ENCODE data around the gene GON4L.

The GON4L gene

GRCh38 chr1:155889566-155889965 lies 32.6 kb upstream of the GON4L start:
- H3K4me1 ChIP-seq (ENCODE audit: control insufficient read depth, insufficient read depth, low read length), result no peaks in the 10 kb centered on the region
- no peaks in the 10 kb centered on the region for H3K27me3 ChIP-seq (ENCODE audit: control insufficient read depth, insufficient read depth, low read length)
- no peaks in the 10 kb centered on the region for H3K9me3 ChIP-seq (ENCODE audit: control insufficient read depth, insufficient read depth, low read depth, low read length)
- H3K36me3 ChIP-seq (ENCODE audit: control insufficient read depth, insufficient read depth, low read length), result no peaks in the 10 kb centered on the region
- no peak overlapping the region for H3K9ac ChIP-seq (ENCODE audit: low read length)
- H3K27ac ChIP-seq (ENCODE audit: low read depth, low read length), result no peak overlapping the region
- no peak overlapping the region for H3K4me3 ChIP-seq (ENCODE audit: low read depth, low read length)

DNA sequence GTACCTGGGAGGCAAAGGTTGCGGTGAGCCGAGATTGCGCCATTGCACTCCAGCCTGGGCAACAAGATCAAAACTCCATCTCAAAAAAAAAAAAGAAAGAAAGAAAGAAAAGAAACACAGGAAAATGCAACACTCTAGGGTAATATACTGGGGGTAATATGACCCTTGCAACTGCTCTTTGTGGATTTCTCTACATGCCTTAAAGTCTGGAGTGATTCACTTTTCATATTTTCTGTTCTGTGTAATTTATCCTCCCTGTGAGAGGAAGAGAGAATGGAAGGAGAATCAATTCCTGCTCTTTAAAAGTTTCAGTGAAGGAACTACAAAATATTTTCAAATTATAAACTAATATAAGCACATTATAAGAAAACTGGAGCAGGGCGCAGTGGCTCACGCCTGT lies 31.5 kb upstream of the GON4L start:
- Histone ChIP-seq H3K4me3 (ENCODE audit: low read depth, low read length) (no peak overlapping the region), H3K36me3 (ENCODE audit: control insufficient read depth, insufficient read depth, low read length) (no peaks in the 10 kb centered on the region), H3K27ac (ENCODE audit: low read depth, low read length) (no peak overlapping the region), H3K9ac (ENCODE audit: low read length) (no peak overlapping the region), H3K9me3 (ENCODE audit: control insufficient read depth, insufficient read depth, low read depth, low read length) (no peaks in the 10 kb centered on the region), H3K4me1 (ENCODE audit: control insufficient read depth, insufficient read depth, low read length) (no peaks in the 10 kb centered on the region), H3K27me3 (ENCODE audit: control insufficient read depth, insufficient read depth, low read length) (no peaks in the 10 kb centered on the region)

DNA sequence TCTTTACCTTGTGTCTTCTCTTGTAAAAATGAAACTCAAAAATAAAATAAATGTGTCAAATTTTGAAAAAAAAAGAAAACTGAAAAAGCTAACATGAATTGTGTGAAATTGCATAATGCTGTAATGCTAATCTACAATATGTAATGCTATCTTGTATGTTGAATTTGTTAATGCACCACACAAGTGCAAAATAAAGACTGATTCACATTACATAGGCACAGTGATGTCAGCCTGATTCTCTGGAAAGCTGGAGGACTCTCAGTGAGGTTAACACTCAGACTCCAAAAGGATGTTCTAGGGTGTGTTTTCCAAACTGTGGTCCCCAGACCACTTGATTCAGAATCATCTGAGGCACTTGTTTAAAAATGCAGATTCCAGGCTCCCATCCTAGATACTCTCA lies 28.0 kb upstream of the GON4L start:
- Histone ChIP-seq H3K27me3 (ENCODE audit: control insufficient read depth, insufficient read depth, low read length) (no peaks in the 10 kb centered on the region), H3K9me3 (ENCODE audit: control insufficient read depth, insufficient read depth, low read depth, low read length) (no peaks in the 10 kb centered on the region), H3K27ac (ENCODE audit: low read depth, low read length) (no peak overlapping the region), H3K36me3 (ENCODE audit: control insufficient read depth, insufficient read depth, low read length) (no peaks in the 10 kb centered on the region), H3K4me1 (ENCODE audit: control insufficient read depth, insufficient read depth, low read length) (no peaks in the 10 kb centered on the region), H3K9ac (ENCODE audit: low read length) (no peak overlapping the region), H3K4me3 (ENCODE audit: low read depth, low read length) (no peak overlapping the region)

DNA sequence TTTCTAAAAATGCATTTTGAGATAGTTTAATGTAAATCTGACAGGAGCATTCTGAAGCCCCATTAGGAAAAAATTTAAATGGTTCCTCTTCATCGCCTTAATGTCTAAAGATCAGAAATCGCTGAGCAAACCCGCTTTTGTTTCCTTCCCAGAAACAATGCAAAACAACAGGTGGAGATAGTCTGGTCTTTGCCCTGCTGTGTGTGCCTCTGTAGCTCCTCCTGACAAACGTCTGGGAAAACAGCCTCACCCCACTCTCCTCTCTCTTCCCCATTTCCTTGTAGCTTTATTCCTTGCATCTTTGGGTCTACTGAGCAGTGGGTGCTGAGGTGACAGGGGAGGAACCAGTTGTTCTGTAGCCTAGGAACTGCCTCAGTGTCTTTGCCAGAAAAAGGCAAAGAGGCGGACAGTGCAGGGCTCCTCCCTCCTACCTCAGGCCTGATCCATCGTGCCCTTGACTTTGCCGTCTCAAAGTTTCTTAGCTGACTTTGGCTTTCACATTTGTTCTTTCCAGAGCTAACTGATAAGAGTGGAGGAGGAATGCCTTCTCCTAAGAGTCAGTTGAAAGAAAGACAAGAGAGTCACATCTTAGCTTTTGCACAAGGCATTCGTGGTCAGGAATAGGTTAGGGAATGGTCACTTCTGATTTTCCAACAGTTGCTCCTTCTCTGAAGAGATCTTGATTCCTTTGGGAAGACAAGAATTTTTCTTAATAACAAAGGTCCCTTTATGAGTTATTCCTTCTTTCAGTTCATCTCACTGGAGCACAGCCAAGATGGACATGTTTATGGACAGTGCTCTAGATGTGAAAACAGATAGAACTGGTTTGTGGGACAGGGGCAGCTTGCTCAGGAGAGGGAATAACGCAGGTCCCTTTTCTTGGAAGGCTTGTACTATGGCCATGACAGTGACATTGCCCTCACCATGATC lies 27.3 kb upstream of the GON4L start:
- no peak overlapping the region for H3K4me3 ChIP-seq (ENCODE audit: low read depth, low read length)

GRCh38 chr1:155882766-155883165 lies 25.8 kb upstream of the GON4L start:
- H3K27ac ChIP-seq (ENCODE audit: low read depth, low read length), result no peak overlapping the region
- H3K4me3 ChIP-seq (ENCODE audit: low read depth, low read length), result no peak overlapping the region
- no peaks in the 10 kb centered on the region for H3K4me1 ChIP-seq (ENCODE audit: control insufficient read depth, insufficient read depth, low read length)
- H3K27me3 ChIP-seq (ENCODE audit: control insufficient read depth, insufficient read depth, low read length), result no peaks in the 10 kb centered on the region
- H3K9ac ChIP-seq (ENCODE audit: low read length), result no peak overlapping the region
- H3K9me3 ChIP-seq (ENCODE audit: control insufficient read depth, insufficient read depth, low read depth, low read length), result no peaks in the 10 kb centered on the region
- H3K36me3 ChIP-seq (ENCODE audit: control insufficient read depth, insufficient read depth, low read length), result no peaks in the 10 kb centered on the region

More for the DNA sequence above, 27.3 kb upstream of the GON4L start:
- no peaks in the 10 kb centered on the region for H3K9me3 ChIP-seq (ENCODE audit: control insufficient read depth, insufficient read depth, low read depth, low read length)
- H3K36me3 ChIP-seq (ENCODE audit: control insufficient read depth, insufficient read depth, low read length), result no peaks in the 10 kb centered on the region
- H3K27me3 ChIP-seq (ENCODE audit: control insufficient read depth, insufficient read depth, low read length), result no peaks in the 10 kb centered on the region
- no peak overlapping the region for H3K27ac ChIP-seq (ENCODE audit: low read depth, low read length)
- H3K9ac ChIP-seq (ENCODE audit: low read length), result no peak overlapping the region
- H3K4me1 ChIP-seq (ENCODE audit: control insufficient read depth, insufficient read depth, low read length), result no peaks in the 10 kb centered on the region

GRCh38 chr1:155882235-155882634 lies 25.2 kb upstream of the GON4L start:
- no peaks in the 10 kb centered on the region for H3K4me1 ChIP-seq (ENCODE audit: control insufficient read depth, insufficient read depth, low read length)
- H3K27me3 ChIP-seq (ENCODE audit: control insufficient read depth, insufficient read depth, low read length), result no peaks in the 10 kb centered on the region
- no peak overlapping the region for H3K27ac ChIP-seq (ENCODE audit: low read depth, low read length)
- no peaks in the 10 kb centered on the region for H3K9me3 ChIP-seq (ENCODE audit: control insufficient read depth, insufficient read depth, low read depth, low read length)
- no peak overlapping the region for H3K9ac ChIP-seq (ENCODE audit: low read length)
- no peak overlapping the region for H3K4me3 ChIP-seq (ENCODE audit: low read depth, low read length)
- H3K36me3 ChIP-seq (ENCODE audit: control insufficient read depth, insufficient read depth, low read length), result no peaks in the 10 kb centered on the region

- H3K4me3 ChIP-seq (ENCODE audit: low read depth, low read length), result no peak overlapping the region
- no peaks in the 10 kb centered on the region for H3K9me3 ChIP-seq (ENCODE audit: control insufficient read depth, insufficient read depth, low read depth, low read length)
- no peaks in the 10 kb centered on the region for H3K36me3 ChIP-seq (ENCODE audit: control insufficient read depth, insufficient read depth, low read length)
- no peaks in the 10 kb centered on the region for H3K4me1 ChIP-seq (ENCODE audit: control insufficient read depth, insufficient read depth, low read length)
- H3K9ac ChIP-seq (ENCODE audit: low read length), result no peak overlapping the region
- H3K27ac ChIP-seq (ENCODE audit: low read depth, low read length), result no peak overlapping the region
- H3K27me3 ChIP-seq (ENCODE audit: control insufficient read depth, insufficient read depth, low read length), result no peaks in the 10 kb centered on the region
Measured at GRCh38 chr1:155880950-155881349, 23.9 kb upstream of the GON4L start.

- Histone ChIP-seq H3K9ac (ENCODE audit: low read length) (no peak overlapping the region), H3K9me3 (ENCODE audit: control insufficient read depth, insufficient read depth, low read depth, low read length) (no peaks in the 10 kb centered on the region), H3K4me1 (ENCODE audit: control insufficient read depth, insufficient read depth, low read length) (no peaks in the 10 kb centered on the region), H3K4me3 (ENCODE audit: low read depth, low read length) (no peak overlapping the region), H3K27me3 (ENCODE audit: control insufficient read depth, insufficient read depth, low read length) (no peaks in the 10 kb centered on the region), H3K27ac (ENCODE audit: low read depth, low read length) (no peak overlapping the region), H3K36me3 (ENCODE audit: control insufficient read depth, insufficient read depth, low read length) (no peaks in the 10 kb centered on the region)
Measured at GRCh38 chr1:155880251-155880650, 23.2 kb upstream of the GON4L start.

- Histone ChIP-seq H3K36me3 (ENCODE audit: control insufficient read depth, insufficient read depth, low read length) (no peaks in the 10 kb centered on the region), H3K9ac (ENCODE audit: low read length) (no peak overlapping the region), H3K4me1 (ENCODE audit: control insufficient read depth, insufficient read depth, low read length) (no peaks in the 10 kb centered on the region), H3K4me3 (ENCODE audit: low read depth, low read length) (no peak overlapping the region), H3K27me3 (ENCODE audit: control insufficient read depth, insufficient read depth, low read length) (no peaks in the 10 kb centered on the region), H3K27ac (ENCODE audit: low read depth, low read length) (no peak overlapping the region), H3K9me3 (ENCODE audit: control insufficient read depth, insufficient read depth, low read depth, low read length) (no peaks in the 10 kb centered on the region)
Measured at GRCh38 chr1:155877945-155878344, 20.9 kb upstream of the GON4L start.

DNA sequence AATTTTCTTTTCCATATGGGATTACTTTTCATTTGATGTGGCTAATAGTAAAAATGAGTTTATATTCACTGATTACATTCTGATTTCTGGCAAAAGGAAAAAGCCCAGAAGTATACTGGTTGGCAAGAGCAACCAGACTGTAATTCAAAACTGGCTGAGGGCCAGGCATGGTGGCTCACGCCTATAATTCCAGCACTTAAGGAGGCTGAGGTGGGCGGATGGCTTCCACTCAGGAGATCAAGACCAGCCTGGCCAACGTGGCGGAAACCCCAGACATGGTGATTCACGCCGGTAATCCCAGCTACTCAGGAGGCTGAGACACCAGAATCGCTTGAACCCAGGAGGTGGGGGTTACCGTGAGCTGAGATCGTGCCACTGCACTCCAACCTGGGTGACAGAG lies 16.8 kb upstream of the GON4L start:
- Histone ChIP-seq H3K9me3 (ENCODE audit: control insufficient read depth, insufficient read depth, low read depth, low read length) (no peaks in the 10 kb centered on the region), H3K27me3 (ENCODE audit: control insufficient read depth, insufficient read depth, low read length) (no peaks in the 10 kb centered on the region; the same call in 1 of the 2 replicates), H3K4me1 (ENCODE audit: control insufficient read depth, insufficient read depth, low read length) (no peaks in the 10 kb centered on the region), H3K27ac (ENCODE audit: low read depth, low read length) (no peak overlapping the region), H3K9ac (ENCODE audit: low read length) (no peak overlapping the region), H3K4me3 (ENCODE audit: low read depth, low read length) (no peak overlapping the region), H3K36me3 (ENCODE audit: control insufficient read depth, insufficient read depth, low read length) (no peaks in the 10 kb centered on the region)

DNA sequence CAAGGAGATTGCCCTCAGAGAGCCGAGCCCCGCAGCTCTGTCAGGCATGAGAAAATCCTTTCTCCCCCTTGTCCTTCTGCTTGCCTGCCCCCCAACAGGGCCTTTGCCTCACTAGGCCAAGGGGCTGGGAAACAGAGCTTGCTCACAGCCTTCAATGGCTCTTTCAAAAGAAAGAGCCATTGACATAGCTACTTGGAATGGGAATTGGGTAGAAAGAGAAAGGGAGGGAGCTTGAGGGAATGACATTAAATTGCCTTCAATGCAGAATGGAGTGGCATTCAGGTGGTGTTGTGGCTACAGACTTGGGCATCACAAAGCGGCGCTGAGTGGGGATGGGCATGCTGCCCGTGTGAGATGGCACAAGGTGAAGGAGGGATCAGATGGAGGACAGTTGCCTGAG lies 15.5 kb upstream of the GON4L start:
- H3K27me3 ChIP-seq (ENCODE audit: control insufficient read depth, insufficient read depth, low read length), result no peaks in the 10 kb centered on the region; the same call in 1 of the 2 replicates
- no peak overlapping the region for H3K9ac ChIP-seq (ENCODE audit: low read length)
- no peak overlapping the region for H3K4me3 ChIP-seq (ENCODE audit: low read depth, low read length)
- no peaks in the 10 kb centered on the region for H3K9me3 ChIP-seq (ENCODE audit: control insufficient read depth, insufficient read depth, low read depth, low read length)
- H3K4me1 ChIP-seq (ENCODE audit: control insufficient read depth, insufficient read depth, low read length), result no peaks in the 10 kb centered on the region
- H3K27ac ChIP-seq (ENCODE audit: low read depth, low read length), result no peak overlapping the region
- H3K36me3 ChIP-seq (ENCODE audit: control insufficient read depth, insufficient read depth, low read length), result no peaks in the 10 kb centered on the region

Measured in HUES6 (cell line).